GM12872 (cell line): ENCODE measurements around the gene UMPS.

Experiments
- CTCF ChIP-seq: IDR thresholded peaks from 3 replicates; pipeline ENCODE4 v1.5.1; 2011; ENCODE audit warnings: low read depth, mild to moderate bottlenecking, low read length, moderate library complexity; ENCODE audit not compliant: insufficient read depth

UMPS gene

DNA sequence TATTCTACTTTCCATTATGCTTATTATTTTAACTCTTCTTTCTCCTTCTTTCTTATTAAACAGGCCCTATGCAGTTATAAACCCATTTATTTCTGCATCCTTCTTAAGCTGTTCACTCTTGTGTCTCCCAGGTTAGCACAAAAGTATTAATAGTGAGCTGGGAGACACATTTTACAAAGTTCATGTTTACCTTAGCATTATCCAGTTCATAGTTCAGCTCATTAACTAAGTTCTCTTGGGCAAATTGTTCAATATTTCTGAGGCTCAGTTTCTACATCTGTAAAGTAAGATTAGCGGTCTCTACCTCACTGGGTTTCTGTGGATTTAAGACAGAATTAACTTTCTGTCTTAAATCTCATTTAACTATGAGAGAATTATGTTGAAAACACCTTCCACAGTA is 31.2 kb upstream of the UMPS start:
- TF ChIP-seq CTCF = no peak

DNA sequence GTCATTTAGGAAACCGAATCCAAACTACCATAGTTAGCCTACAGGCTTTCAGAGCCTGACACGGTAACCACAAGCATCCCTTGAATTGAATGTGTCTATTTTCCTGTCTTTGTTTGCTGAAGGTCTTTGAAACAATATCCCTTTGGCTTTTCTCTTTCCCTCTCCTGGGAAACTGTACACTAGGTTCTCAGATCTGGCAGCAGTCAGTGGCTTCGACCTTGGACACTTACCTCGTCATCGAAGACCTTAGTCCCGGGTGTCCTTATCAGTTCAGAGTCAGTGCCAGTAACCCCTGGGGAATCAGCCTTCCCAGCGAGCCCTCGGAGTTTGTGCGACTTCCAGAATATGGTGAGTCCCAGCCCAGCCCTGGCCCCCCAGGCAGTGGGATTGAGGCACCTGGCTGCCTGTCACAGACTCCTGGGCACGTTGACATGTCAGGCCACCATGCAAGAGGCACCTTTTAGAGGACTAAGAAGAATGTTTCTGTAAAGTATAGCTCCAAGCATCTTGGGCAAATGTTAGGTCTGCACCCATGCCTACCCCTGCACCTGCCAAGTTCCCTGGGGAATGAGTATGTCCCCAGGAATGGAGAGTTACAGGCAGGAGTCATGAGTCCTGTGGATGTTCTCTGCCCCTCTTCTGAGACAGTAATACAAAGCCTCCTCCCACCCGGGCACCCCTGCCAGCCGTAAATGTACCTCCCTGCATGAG is 30.4 kb upstream of the UMPS start:
- TF ChIP-seq CTCF = no peak

GRCh38 chr3:124700880-124701684 is 29.2 kb upstream of the UMPS start:
- TF ChIP-seq CTCF = no peak

DNA sequence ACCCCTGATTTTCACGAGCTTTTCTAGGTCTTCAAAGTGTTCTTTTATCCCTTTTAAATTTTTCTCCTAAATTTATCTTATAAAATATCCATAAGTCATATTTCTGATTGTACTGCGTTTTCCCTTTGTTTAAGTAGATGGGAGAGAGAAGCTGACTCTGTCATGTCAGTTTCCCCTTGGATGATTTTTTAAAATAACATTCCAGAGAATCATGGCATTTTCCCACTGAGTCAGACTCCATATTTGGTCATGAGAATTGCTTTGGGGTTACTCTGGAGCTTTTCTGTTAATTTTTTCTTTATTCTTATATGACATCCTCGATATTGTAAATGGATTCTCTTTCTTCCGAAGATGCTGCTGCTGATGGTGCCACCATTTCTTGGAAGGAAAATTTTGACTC is 28.6 kb upstream of the UMPS start:
- no peak for TF ChIP-seq CTCF

GRCh38 chr3:124702950-124703349 is 27.3 kb upstream of the UMPS start:
- TF ChIP-seq CTCF = no peak

DNA sequence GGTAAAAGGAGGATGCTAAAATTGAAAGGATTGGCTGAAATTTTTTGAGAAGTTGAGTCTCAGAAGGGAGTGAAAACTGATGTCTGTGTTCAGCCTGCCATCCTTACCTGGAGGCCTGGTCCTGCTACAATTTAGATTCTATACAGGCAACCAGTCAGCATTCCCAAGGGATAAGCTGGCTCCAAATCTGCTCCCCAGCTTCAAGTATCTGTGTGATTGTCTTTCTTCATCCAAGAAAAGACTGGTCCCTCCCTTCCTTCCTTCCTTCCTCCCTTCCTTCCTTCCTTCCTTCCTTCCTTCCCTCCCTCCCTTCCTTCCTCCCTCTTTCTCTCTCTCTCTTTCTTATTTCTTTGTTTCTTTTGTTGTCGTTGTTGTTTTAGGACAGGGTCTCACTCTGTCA is 24.7 kb upstream of the UMPS start:
- no peak for TF ChIP-seq CTCF

- no peak for TF ChIP-seq CTCF
These were observed 22.6 kb upstream of the UMPS start for GRCh38 chr3:124707656-124708062.
